Eye (tissue), 1 donor: ENCODE results near the gene SYT15.
"Not testable (repeated sequence)": the region's sequence is repeated elsewhere in the genome, so short reads cannot be mapped to it uniquely, and the experiment has no call there.

Source experiments
- DNase-seq: peaks from one replicate; pipeline ENCODE4 v3.0.0-alpha.2; 2015

The SYT15 gene

GRCh38 chr10:46578474-46579178 lies at the start of gene SYT15:
Gene SYT15, plus strand, starts transcription at chr10:46579128. Its CDS starts 41 bp downstream, at chr10:46579169.
- peak; percentile 1 for DNase-seq

- not testable (repeated sequence) for DNase-seq
Measured at GRCh38 chr10:46529742-46530141, 49.2 kb upstream of the SYT15 start.

- DNase-seq: no peak
Measured at GRCh38 chr10:46530249-46531186, 48.4 kb upstream of the SYT15 start.

- DNase-seq: not testable (repeated sequence)
Measured at GRCh38 chr10:46532256-46532655, 46.7 kb upstream of the SYT15 start.

GRCh38 chr10:46534828-46535524 lies 44.0 kb upstream of the SYT15 start:
- DNase-seq: no peak

GRCh38 chr10:46536171-46536570 lies 42.8 kb upstream of the SYT15 start:
- no peak for DNase-seq

- no peak for DNase-seq
Measured at GRCh38 chr10:46536781-46537180, 42.1 kb upstream of the SYT15 start.

- no peak for DNase-seq
Measured at GRCh38 chr10:46537309-46537708, 41.6 kb upstream of the SYT15 start.

- no peak for DNase-seq
Measured at GRCh38 chr10:46538155-46538554, 40.8 kb upstream of the SYT15 start.

- no peak for DNase-seq
Measured at GRCh38 chr10:46538717-46539426, 40.1 kb upstream of the SYT15 start.

GRCh38 chr10:46539596-46540411 lies 39.1 kb upstream of the SYT15 start:
- no peak for DNase-seq

- no peak for DNase-seq
Measured at GRCh38 chr10:46540412-46541016, 38.4 kb upstream of the SYT15 start.

- peak; percentile 88 for DNase-seq
Measured at GRCh38 chr10:46541017-46541661, 37.8 kb upstream of the SYT15 start.

- DNase-seq: no peak
Measured at GRCh38 chr10:46541735-46542566, 37.0 kb upstream of the SYT15 start.

- DNase-seq: no peak
Measured at GRCh38 chr10:46542567-46543465, 36.1 kb upstream of the SYT15 start.

- no peak for DNase-seq
Measured at GRCh38 chr10:46543466-46544377, 35.2 kb upstream of the SYT15 start.

- DNase-seq: no peak
Measured at GRCh38 chr10:46544989-46545791, 33.7 kb upstream of the SYT15 start.
